HEK293 (cell line): ENCODE results near the gene CCER1.

Experiments
- CTCF ChIA-PET: fragments of 350-600 bp; formaldehyde crosslinking; extraction: SDS; loops from one replicate; lab custom pipeline; 2021; ENCODE audit warnings: antibody characterized with exemption; lab: Yijun Ruan, JAX
- POLR2A ChIA-PET: fragments of 300-600 bp; formaldehyde crosslinking; extraction: SDS; loops from one replicate; lab custom pipeline; 2020; ENCODE audit warnings: antibody characterized with exemption, inconsistent platforms; lab: Yijun Ruan, JAX
- H3K27ac ChIP-seq: fragments of 200-500 bp; sonication (Bioruptor generic); 2 replicates; pipeline ENCODE4 v1.5.1; 2014; ENCODE audit warnings: low read depth, low read length, control low read depth, inconsistent platforms; ENCODE audit errors: extremely low read depth
- H3K36me3 ChIP-seq, 2 experiments: fragments of 200-500 bp in 1 of 2; sonication (Bioruptor generic) in 1 of 2; 1 replicate in 1 of 2; 2 replicates in 1 of 2; pipeline ENCODE4 v1.5.1; 2014 to 2017; ENCODE audit warnings: inconsistent platforms in 2 of 2, low read length in 2 of 2; ENCODE audit not compliant: control insufficient read depth in 2 of 2, insufficient read depth in 1 of 2
- H3K4me1 ChIP-seq: fragments of 200-500 bp; sonication (Bioruptor generic); 2 replicates; pipeline ENCODE4 v1.5.1; 2014; ENCODE audit warnings: mild to moderate bottlenecking, low read length, inconsistent platforms; ENCODE audit not compliant: control insufficient read depth, insufficient read depth
- H3K4me3 ChIP-seq: 2 replicates; pipeline ENCODE4 v1.5.1; 2011; ENCODE audit warnings: low read depth, mild to moderate bottlenecking, control low read depth, low read length, moderate library complexity
- H3K9me3 ChIP-seq: fragments of 200-500 bp; sonication (Bioruptor generic); 2 replicates; pipeline ENCODE4 v1.5.1; 2014; ENCODE audit warnings: low read depth, low read length, inconsistent platforms; ENCODE audit not compliant: control insufficient read depth, insufficient read depth
- HOXD13 ChIP-seq: sonication (generic); formaldehyde crosslinking; IDR thresholded peaks from 2 replicates; pipeline ENCODE4 v1.8.0; 2022; ENCODE audit warnings: missing genetic modification reagents, borderline replicate concordance
- KLF9 ChIP-seq: fragments of 450-650 bp; formaldehyde crosslinking; IDR thresholded peaks from 2 replicates; pipeline ENCODE4 v1.5.1; 2016; ENCODE audit warnings: missing biosample characterization, missing genetic modification characterization, low read depth
- SCRT2 ChIP-seq: fragments of 450-650 bp; formaldehyde crosslinking; IDR thresholded peaks from 2 replicates; pipeline ENCODE4 v1.5.1; 2016; ENCODE audit warnings: missing biosample characterization, missing genetic modification characterization
- SP7 ChIP-seq: fragments of 450-650 bp; formaldehyde crosslinking; IDR thresholded peaks from 2 replicates; pipeline ENCODE4 v1.5.1; 2016; ENCODE audit warnings: missing biosample characterization, missing genetic modification characterization
- WT1 ChIP-seq: fragments of 450-650 bp; formaldehyde crosslinking; IDR thresholded peaks from 2 replicates; pipeline ENCODE4 v1.5.1; 2016; ENCODE audit warnings: missing biosample characterization, missing genetic modification characterization
- ZBTB17 ChIP-seq: fragments of 450-650 bp; formaldehyde crosslinking; IDR thresholded peaks from 2 replicates; pipeline ENCODE4 v1.5.1; 2016; ENCODE audit warnings: missing biosample characterization, missing genetic modification characterization
- ZBTB49 ChIP-seq: fragments of 450-650 bp; formaldehyde crosslinking; IDR thresholded peaks from 2 replicates; pipeline ENCODE4 v1.5.1; 2016; ENCODE audit warnings: missing biosample characterization, missing genetic modification characterization, low read depth
- ZFP41 ChIP-seq: fragments of 450-650 bp; formaldehyde crosslinking; IDR thresholded peaks from 2 replicates; pipeline ENCODE4 v1.5.1; 2016; ENCODE audit warnings: missing biosample characterization, missing genetic modification characterization, borderline replicate concordance
- ZNF132 ChIP-seq: fragments of 450-650 bp; formaldehyde crosslinking; IDR thresholded peaks from 2 replicates; pipeline ENCODE4 v1.5.1; 2017; ENCODE audit warnings: missing biosample characterization, missing genetic modification characterization, borderline replicate concordance
- ZNF155 ChIP-seq: fragments of 450-650 bp; formaldehyde crosslinking; IDR thresholded peaks from 2 replicates; pipeline ENCODE4 v1.5.1; 2016; ENCODE audit warnings: missing biosample characterization, missing genetic modification characterization
- ZNF510 ChIP-seq: fragments of 450-650 bp; formaldehyde crosslinking; IDR thresholded peaks from 2 replicates; pipeline ENCODE4 v1.5.1; 2018; ENCODE audit warnings: mild to moderate bottlenecking, missing genetic modification characterization, missing biosample characterization; ENCODE audit not compliant: insufficient replicate concordance
- ZNF558 ChIP-seq: fragments of 450-650 bp; formaldehyde crosslinking; IDR thresholded peaks from 2 replicates; pipeline ENCODE4 v1.5.1; 2016; ENCODE audit warnings: missing biosample characterization, missing genetic modification characterization
- ZNF580 ChIP-seq: fragments of 450-650 bp; formaldehyde crosslinking; IDR thresholded peaks from 2 replicates; pipeline ENCODE4 v1.5.1; 2016; ENCODE audit warnings: missing biosample characterization, missing genetic modification characterization
- ZNF600 ChIP-seq: fragments of 450-650 bp; formaldehyde crosslinking; IDR thresholded peaks from 2 replicates; pipeline ENCODE4 v1.5.1; 2016; ENCODE audit warnings: missing biosample characterization, missing genetic modification characterization
- ZNF626 ChIP-seq: fragments of 450-650 bp; sonication (Bioruptor Pico); formaldehyde crosslinking; IDR thresholded peaks from 2 replicates; pipeline ENCODE4 v1.5.1; 2018; ENCODE audit warnings: missing biosample characterization, missing genetic modification characterization, inconsistent platforms
- ZNF664 ChIP-seq: fragments of 450-650 bp; formaldehyde crosslinking; IDR thresholded peaks from 2 replicates; pipeline ENCODE4 v1.5.1; 2016; ENCODE audit warnings: missing biosample characterization, missing genetic modification characterization
- ZNF677 ChIP-seq: fragments of 450-650 bp; IDR thresholded peaks from 2 replicates; pipeline ENCODE4 v1.5.0; 2018; ENCODE audit warnings: missing biosample characterization, mild to moderate bottlenecking, missing genetic modification characterization, moderate library complexity
- ZNF747 ChIP-seq: fragments of 450-650 bp; formaldehyde crosslinking; IDR thresholded peaks from 2 replicates; pipeline ENCODE4 v1.5.1; 2016; ENCODE audit warnings: missing biosample characterization, missing genetic modification characterization
- ZNF76 ChIP-seq: fragments of 450-650 bp; formaldehyde crosslinking; IDR thresholded peaks from 2 replicates; pipeline ENCODE4; 2016; ENCODE audit warnings: low read depth, missing biosample characterization, missing genetic modification characterization, borderline replicate concordance
- TF ChIP-seq, protein P1 (sequence below): fragments of 450-650 bp; formaldehyde crosslinking; IDR thresholded peaks from 2 replicates; pipeline ENCODE4 v1.5.1; 2016; ENCODE audit warnings: missing biosample characterization, missing genetic modification characterization
- TF ChIP-seq, protein P2 (sequence below): fragments of 450-650 bp; formaldehyde crosslinking; IDR thresholded peaks from 2 replicates; pipeline ENCODE4 v1.5.1; 2016; ENCODE audit warnings: missing biosample characterization, missing genetic modification characterization
- TF ChIP-seq, protein P3 (sequence below): fragments of 450-650 bp; formaldehyde crosslinking; conservative IDR thresholded peaks from 2 replicates; pipeline ENCODE4 v1.5.1; 2016; ENCODE audit warnings: low read depth, missing biosample characterization, missing genetic modification characterization
- TF ChIP-seq, protein P4 (sequence below): fragments of 450-650 bp; formaldehyde crosslinking; IDR thresholded peaks from 2 replicates; pipeline ENCODE4 v1.5.1; 2016; ENCODE audit warnings: missing biosample characterization, missing genetic modification characterization
- TF ChIP-seq, protein P5 (sequence below): fragments of 450-650 bp; formaldehyde crosslinking; IDR thresholded peaks from 2 replicates; pipeline ENCODE4 v1.5.1; 2017; ENCODE audit warnings: missing biosample characterization, missing genetic modification characterization

CCER1 gene

DNA sequence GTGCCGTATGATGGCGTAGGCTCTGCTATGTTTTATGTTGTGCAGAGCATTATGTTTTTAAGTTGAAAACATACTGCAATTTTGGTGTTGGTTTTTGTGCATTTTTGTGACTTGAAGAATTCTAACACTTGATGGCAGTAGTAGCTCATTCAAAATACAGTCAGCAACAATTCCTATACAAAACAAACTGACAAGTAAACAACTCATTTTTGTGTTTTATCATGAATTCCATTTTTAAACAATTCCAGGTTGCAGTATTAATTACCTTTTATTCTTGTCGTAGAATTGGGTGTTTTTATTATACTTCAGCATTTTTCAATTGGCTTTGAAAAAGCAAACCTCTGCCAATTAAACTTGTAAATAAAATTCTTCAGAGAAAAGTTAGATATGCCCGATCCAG lies 4.1 kb upstream of the CCER1 start (continued):
- no peak for TF ChIP-seq ZNF626 (tag by site-specific recombination)
- TF ChIP-seq ZFP41 (tag by site-specific recombination), result no peak
- TF ChIP-seq ZNF677 (tag by site-specific recombination), result no peak
- TF ChIP-seq, protein P1, sequence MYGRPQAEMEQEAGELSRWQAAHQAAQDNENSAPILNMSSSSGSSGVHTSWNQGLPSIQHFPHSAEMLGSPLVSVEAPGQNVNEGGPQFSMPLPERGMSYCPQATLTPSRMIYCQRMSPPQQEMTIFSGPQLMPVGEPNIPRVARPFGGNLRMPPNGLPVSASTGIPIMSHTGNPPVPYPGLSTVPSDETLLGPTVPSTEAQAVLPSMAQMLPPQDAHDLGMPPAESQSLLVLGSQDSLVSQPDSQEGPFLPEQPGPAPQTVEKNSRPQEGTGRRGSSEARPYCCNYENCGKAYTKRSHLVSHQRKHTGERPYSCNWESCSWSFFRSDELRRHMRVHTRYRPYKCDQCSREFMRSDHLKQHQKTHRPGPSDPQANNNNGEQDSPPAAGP (tag by site-specific recombination), result no peak
- TF ChIP-seq SP7 (tag by site-specific recombination), result no peak

DNA sequence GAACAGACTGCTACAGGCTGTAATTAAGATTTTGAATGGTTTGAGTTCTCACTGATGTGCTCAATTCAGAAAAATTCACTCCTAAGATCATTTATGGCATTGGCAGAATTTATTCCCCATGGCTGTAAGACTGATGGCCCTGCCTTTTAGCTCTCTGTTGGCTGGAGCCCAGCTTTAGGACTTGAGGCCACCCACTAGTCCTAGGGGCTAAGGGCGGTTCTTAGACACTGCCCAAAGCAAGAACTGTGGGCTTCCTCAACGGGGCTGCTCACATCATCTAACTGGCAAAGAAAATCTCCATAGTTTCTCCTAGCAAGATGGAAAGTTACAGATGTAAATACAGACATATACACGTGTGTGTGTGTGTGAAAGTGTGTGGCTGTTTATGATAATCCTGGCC lies 3.4 kb upstream of the CCER1 start:
- POLR2A ChIA-PET, result no interaction called here
- Histone ChIP-seq H3K4me3 (no peak overlapping the region), H3K36me3 (no peaks in the 10 kb centered on the region)
- TF ChIP-seq WT1 (tag by site-specific recombination), result no peak
- no peak for TF ChIP-seq SP7 (tag by site-specific recombination)
- no peak for TF ChIP-seq ZNF600 (tag by site-specific recombination)
- no peak for TF ChIP-seq ZNF664 (tag by site-specific recombination)
- TF ChIP-seq, protein P2, sequence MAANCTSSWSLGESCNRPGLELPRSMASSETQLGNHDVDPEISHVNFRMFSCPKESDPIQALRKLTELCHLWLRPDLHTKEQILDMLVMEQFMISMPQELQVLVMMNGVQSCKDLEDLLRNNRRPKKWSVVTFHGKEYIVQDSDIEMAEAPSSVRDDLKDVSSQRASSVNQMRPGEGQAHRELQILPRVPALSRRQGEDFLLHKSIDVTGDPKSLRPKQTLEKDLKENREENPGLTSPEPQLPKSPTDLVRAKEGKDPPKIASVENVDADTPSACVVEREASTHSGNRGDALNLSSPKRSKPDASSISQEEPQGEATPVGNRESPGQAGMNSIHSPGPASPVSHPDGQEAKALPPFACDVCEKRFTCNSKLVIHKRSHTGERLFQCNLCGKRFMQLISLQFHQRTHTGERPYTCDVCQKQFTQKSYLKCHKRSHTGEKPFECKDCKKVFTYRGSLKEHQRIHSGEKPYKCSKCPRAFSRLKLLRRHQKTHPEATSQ (tag by site-specific recombination), result no peak
- TF ChIP-seq ZNF132 (tag by site-specific recombination), result no peak
- no peak for TF ChIP-seq ZNF580 (tag by site-specific recombination)
- TF ChIP-seq ZNF510 (tag by site-specific recombination), result no peak
- TF ChIP-seq SCRT2 (tag by site-specific recombination), result no peak
- TF ChIP-seq, protein P3, sequence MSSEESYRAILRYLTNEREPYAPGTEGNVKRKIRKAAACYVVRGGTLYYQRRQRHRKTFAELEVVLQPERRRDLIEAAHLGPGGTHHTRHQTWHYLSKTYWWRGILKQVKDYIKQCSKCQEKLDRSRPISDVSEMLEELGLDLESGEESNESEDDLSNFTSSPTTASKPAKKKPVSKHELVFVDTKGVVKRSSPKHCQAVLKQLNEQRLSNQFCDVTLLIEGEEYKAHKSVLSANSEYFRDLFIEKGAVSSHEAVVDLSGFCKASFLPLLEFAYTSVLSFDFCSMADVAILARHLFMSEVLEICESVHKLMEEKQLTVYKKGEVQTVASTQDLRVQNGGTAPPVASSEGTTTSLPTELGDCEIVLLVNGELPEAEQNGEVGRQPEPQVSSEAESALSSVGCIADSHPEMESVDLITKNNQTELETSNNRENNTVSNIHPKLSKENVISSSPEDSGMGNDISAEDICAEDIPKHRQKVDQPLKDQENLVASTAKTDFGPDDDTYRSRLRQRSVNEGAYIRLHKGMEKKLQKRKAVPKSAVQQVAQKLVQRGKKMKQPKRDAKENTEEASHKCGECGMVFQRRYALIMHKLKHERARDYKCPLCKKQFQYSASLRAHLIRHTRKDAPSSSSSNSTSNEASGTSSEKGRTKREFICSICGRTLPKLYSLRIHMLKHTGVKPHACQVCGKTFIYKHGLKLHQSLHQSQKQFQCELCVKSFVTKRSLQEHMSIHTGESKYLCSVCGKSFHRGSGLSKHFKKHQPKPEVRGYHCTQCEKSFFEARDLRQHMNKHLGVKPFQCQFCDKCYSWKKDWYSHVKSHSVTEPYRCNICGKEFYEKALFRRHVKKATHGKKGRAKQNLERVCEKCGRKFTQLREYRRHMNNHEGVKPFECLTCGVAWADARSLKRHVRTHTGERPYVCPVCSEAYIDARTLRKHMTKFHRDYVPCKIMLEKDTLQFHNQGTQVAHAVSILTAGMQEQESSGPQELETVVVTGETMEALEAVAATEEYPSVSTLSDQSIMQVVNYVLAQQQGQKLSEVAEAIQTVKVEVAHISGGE (tag by site-specific recombination), result no peak
- no peak for TF ChIP-seq ZNF558 (tag by site-specific recombination)
- no peak for TF ChIP-seq KLF9 (tag by site-specific recombination)
- TF ChIP-seq ZBTB17 (tag by site-specific recombination), result no peak
- no peak for TF ChIP-seq ZNF155
- TF ChIP-seq, all 188 proteins: peak for 0
- CTCF ChIA-PET, result interaction anchor here (0.9 to 3.2 kb wide), 7 partner anchors 8 to 397 kb away, joined by 3 to 34 read pairs (median 4); no protein-coding TSS in a partner anchor
- H3K9me3 ChIP-seq, result no peaks in the 10 kb centered on the region
- H3K4me1 ChIP-seq, result no peaks in the 10 kb centered on the region
- H3K27ac ChIP-seq, result no peak overlapping the region

DNA sequence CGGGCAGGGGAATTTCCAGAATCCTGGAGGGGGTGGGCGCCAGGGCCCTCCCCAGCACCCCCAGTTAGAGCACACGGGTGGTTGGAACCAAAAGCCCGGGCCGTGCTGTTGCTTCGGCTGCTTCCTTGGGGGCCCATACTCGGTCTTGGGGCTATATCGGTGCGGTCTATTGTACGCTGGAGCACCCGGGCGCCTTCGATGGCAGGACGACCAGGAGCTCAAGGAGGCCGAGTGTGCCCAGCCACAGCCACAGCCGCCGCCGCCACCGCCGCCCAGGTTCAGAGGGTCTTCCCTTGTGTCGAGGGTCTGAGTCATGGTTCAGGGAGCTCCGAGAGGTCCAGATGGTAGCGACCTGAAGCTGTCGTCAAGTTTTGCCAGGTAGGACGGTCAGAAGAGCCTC lies 548 bp downstream of the CCER1 start:
- Histone ChIP-seq H3K4me3 (no peak overlapping the region), H3K4me1 (no peaks in the 10 kb centered on the region), H3K36me3 (no peaks in the 10 kb centered on the region), H3K9me3 (no peaks in the 10 kb centered on the region), H3K27ac (no peak overlapping the region)
- CTCF ChIA-PET, result no interaction called here
- POLR2A ChIA-PET, result no interaction called here
- TF ChIP-seq HOXD13 (CRISPR knock-in tag) (no peak), ZNF76 (no peak), ZBTB49 (tag by site-specific recombination) (no peak), ZNF747 (no peak), ZNF155 (no peak)
- TF ChIP-seq, protein P4, sequence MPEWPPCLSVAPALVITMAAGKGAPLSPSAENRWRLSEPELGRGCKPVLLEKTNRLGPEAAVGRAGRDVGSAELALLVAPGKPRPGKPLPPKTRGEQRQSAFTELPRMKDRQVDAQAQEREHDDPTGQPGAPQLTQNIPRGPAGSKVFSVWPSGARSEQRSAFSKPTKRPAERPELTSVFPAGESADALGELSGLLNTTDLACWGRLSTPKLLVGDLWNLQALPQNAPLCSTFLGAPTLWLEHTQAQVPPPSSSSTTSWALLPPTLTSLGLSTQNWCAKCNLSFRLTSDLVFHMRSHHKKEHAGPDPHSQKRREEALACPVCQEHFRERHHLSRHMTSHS (tag by site-specific recombination), result no peak
- TF ChIP-seq, protein P5, sequence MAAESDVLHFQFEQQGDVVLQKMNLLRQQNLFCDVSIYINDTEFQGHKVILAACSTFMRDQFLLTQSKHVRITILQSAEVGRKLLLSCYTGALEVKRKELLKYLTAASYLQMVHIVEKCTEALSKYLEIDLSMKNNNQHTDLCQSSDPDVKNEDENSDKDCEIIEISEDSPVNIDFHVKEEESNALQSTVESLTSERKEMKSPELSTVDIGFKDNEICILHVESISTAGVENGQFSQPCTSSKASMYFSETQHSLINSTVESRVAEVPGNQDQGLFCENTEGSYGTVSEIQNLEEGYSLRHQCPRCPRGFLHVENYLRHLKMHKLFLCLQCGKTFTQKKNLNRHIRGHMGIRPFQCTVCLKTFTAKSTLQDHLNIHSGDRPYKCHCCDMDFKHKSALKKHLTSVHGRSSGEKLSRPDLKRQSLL (tag by site-specific recombination), result no peak
